ENCODE measurements around the gene SEZ6L.

Gene SEZ6L

GRCh38 chr22:26139310-26139709 is 30.0 kb upstream of the SEZ6L start:
- no peak overlapping the region for H3K4me2 ChIP-seq (ENCODE audit: insufficient read depth, low read length, poor library complexity, severe bottlenecking)
- H3K4ac ChIP-seq (ENCODE audit: low read length), result no peak overlapping the region
- H3K9ac ChIP-seq (ENCODE audit: low read depth, low read length, poor library complexity), result no peak overlapping the region
- H3K4me1 ChIP-seq (ENCODE audit: control insufficient read depth in 2 of 2, insufficient read depth in 1 of 2, low read depth in 1 of 2, low read length in 2 of 2), result peaks cover 0 to 3% of the 10 kb centered on the region in 2 donors
- no peak overlapping the region for H3K4me3 ChIP-seq (ENCODE audit: low read length in 2 of 2)
- H4K8ac ChIP-seq (ENCODE audit: low read depth, low read length), result no peak overlapping the region
- no peak overlapping the region for H2BK120ac ChIP-seq (ENCODE audit: low read depth, low read length)
- no peak overlapping the region for H2BK15ac ChIP-seq (ENCODE audit: low read length)
- no peak overlapping the region for H3K23ac ChIP-seq (ENCODE audit: low read depth, low read length, poor library complexity)
- no peak overlapping the region for H3K14ac ChIP-seq (ENCODE audit: low read length)
- H4K91ac ChIP-seq (ENCODE audit: low read depth, low read length, poor library complexity), result no peak overlapping the region
- H3K9me3 ChIP-seq (replicated peaks in 1 of 2; ENCODE audit: control insufficient read depth in 2 of 2, insufficient read depth in 1 of 2, low read depth in 1 of 2, low read length in 2 of 2), result no peaks in the 10 kb centered on the region
- DNase-seq (ENCODE audit: low spot score), result no peak
- no peak overlapping the region for H3K27ac ChIP-seq (replicated peaks; ENCODE audit: low read length)
- no peak overlapping the region for H2AK5ac ChIP-seq (ENCODE audit: low read depth, low read length)
- peaks cover 0 to 2% of the 10 kb centered on the region in 2 donors for H3K36me3 ChIP-seq (replicated peaks in 1 of 2; ENCODE audit: control insufficient read depth in 2 of 2, insufficient read depth in 2 of 2, low read length in 2 of 2)
- no peak overlapping the region for H2AFZ ChIP-seq (ENCODE audit: low read length)
- WGBS, 2 donors (ENCODE audit: extremely low coverage in 2 of 2, insufficient read length in 2 of 2, insufficient replicate concordance in 1 of 2), result no CpG with 5 or more reads among the region's 4 CpGs
- no peak overlapping the region for H2BK5ac ChIP-seq (ENCODE audit: low read length)
- no peak overlapping the region for H3K18ac ChIP-seq (ENCODE audit: low read length)
- H3K27me3 ChIP-seq (ENCODE audit: control insufficient read depth in 3 of 3, insufficient read depth in 3 of 3, low read depth in 1 of 3, low read length in 3 of 3), result no peaks in the 10 kb centered on the region
- peaks cover 3% of the 10 kb centered on the region for H3K79me1 ChIP-seq (ENCODE audit: low read depth, low read length)
- H2BK12ac ChIP-seq (ENCODE audit: low read length), result no peak overlapping the region

- no peak overlapping the region for H3K4ac ChIP-seq (ENCODE audit: low read length)
- no peaks in the 10 kb centered on the region for H3K9me3 ChIP-seq (replicated peaks in 1 of 2; ENCODE audit: control insufficient read depth in 2 of 2, insufficient read depth in 1 of 2, low read depth in 1 of 2, low read length in 2 of 2)
- H2AK5ac ChIP-seq (ENCODE audit: low read depth, low read length), result no peak overlapping the region
- H2BK12ac ChIP-seq (ENCODE audit: low read length), result no peak overlapping the region
- H4K91ac ChIP-seq (ENCODE audit: low read depth, low read length, poor library complexity), result no peak overlapping the region
- H3K36me3 ChIP-seq (replicated peaks in 1 of 2; ENCODE audit: control insufficient read depth in 2 of 2, insufficient read depth in 2 of 2, low read length in 2 of 2), result no peaks in the 10 kb centered on the region
- H2BK15ac ChIP-seq (ENCODE audit: low read length), result no peak overlapping the region
- no peaks in the 10 kb centered on the region for H3K27me3 ChIP-seq (ENCODE audit: control insufficient read depth in 3 of 3, insufficient read depth in 3 of 3, low read depth in 1 of 3, low read length in 3 of 3)
- H3K9ac ChIP-seq (ENCODE audit: low read depth, low read length, poor library complexity), result no peak overlapping the region
- no peak overlapping the region for H3K23ac ChIP-seq (ENCODE audit: low read depth, low read length, poor library complexity)
- H3K14ac ChIP-seq (ENCODE audit: low read length), result no peak overlapping the region
- WGBS, 2 donors (ENCODE audit: extremely low coverage in 2 of 2, insufficient read length in 2 of 2, insufficient replicate concordance in 1 of 2), result no CpG with 5 or more reads among the region's 4 CpGs
- no peak overlapping the region for H2BK120ac ChIP-seq (ENCODE audit: low read depth, low read length)
- DNase-seq (ENCODE audit: low spot score), result no peak
- H3K27ac ChIP-seq (replicated peaks; ENCODE audit: low read length), result no peak overlapping the region
- H3K4me1 ChIP-seq (ENCODE audit: control insufficient read depth in 2 of 2, insufficient read depth in 1 of 2, low read depth in 1 of 2, low read length in 2 of 2), result peaks cover 0 to 2% of the 10 kb centered on the region in 2 donors
- H3K79me1 ChIP-seq (ENCODE audit: low read depth, low read length), result no peaks in the 10 kb centered on the region
- no peak overlapping the region for H2AFZ ChIP-seq (ENCODE audit: low read length)
- no peak overlapping the region for H3K4me3 ChIP-seq (ENCODE audit: low read length in 2 of 2)
- no peak overlapping the region for H3K4me2 ChIP-seq (ENCODE audit: insufficient read depth, low read length, poor library complexity, severe bottlenecking)
- H2BK5ac ChIP-seq (ENCODE audit: low read length), result no peak overlapping the region
- no peak overlapping the region for H3K18ac ChIP-seq (ENCODE audit: low read length)
- no peak overlapping the region for H4K8ac ChIP-seq (ENCODE audit: low read depth, low read length)
Observed at GRCh38 chr22:26141831-26142230, 27.4 kb upstream of the SEZ6L start.

GRCh38 chr22:26143806-26144325 is 25.4 kb upstream of the SEZ6L start:
- Histone ChIP-seq H2BK15ac (ENCODE audit: low read length) (no peak overlapping the region), H2BK5ac (ENCODE audit: low read length) (no peak overlapping the region), H3K4me1 (ENCODE audit: control insufficient read depth in 2 of 2, insufficient read depth in 1 of 2, low read depth in 1 of 2, low read length in 2 of 2) (peaks cover 0 to 2% of the 10 kb centered on the region in 2 donors), H3K36me3 (replicated peaks in 1 of 2; ENCODE audit: control insufficient read depth in 2 of 2, insufficient read depth in 2 of 2, low read length in 2 of 2) (no peaks in the 10 kb centered on the region), H3K23ac (ENCODE audit: low read depth, low read length, poor library complexity) (no peak overlapping the region), H3K27ac (replicated peaks; ENCODE audit: low read length) (no peak overlapping the region), H4K91ac (ENCODE audit: low read depth, low read length, poor library complexity) (no peak overlapping the region), H3K4me2 (ENCODE audit: insufficient read depth, low read length, poor library complexity, severe bottlenecking) (no peak overlapping the region), H2BK120ac (ENCODE audit: low read depth, low read length) (no peak overlapping the region), H2BK12ac (ENCODE audit: low read length) (no peak overlapping the region), H4K8ac (ENCODE audit: low read depth, low read length) (no peak overlapping the region), H3K27me3 (ENCODE audit: control insufficient read depth in 3 of 3, insufficient read depth in 3 of 3, low read depth in 1 of 3, low read length in 3 of 3) (no peaks in the 10 kb centered on the region), H3K18ac (ENCODE audit: low read length) (no peak overlapping the region), H3K9me3 (replicated peaks in 1 of 2; ENCODE audit: control insufficient read depth in 2 of 2, insufficient read depth in 1 of 2, low read depth in 1 of 2, low read length in 2 of 2) (no peaks in the 10 kb centered on the region), H3K14ac (ENCODE audit: low read length) (no peak overlapping the region), H3K79me1 (ENCODE audit: low read depth, low read length) (no peaks in the 10 kb centered on the region), H2AFZ (ENCODE audit: low read length) (no peak overlapping the region), H3K4me3 (ENCODE audit: low read length in 2 of 2) (no peak overlapping the region), H3K9ac (ENCODE audit: low read depth, low read length, poor library complexity) (no peak overlapping the region), H2AK5ac (ENCODE audit: low read depth, low read length) (no peak overlapping the region), H3K4ac (ENCODE audit: low read length) (no peak overlapping the region)
- WGBS, 2 donors (ENCODE audit: extremely low coverage in 2 of 2, insufficient read length in 2 of 2, insufficient replicate concordance in 1 of 2), result no CpG with 5 or more reads among the region's 3 CpGs
- DNase-seq (ENCODE audit: low spot score), result no peak

GRCh38 chr22:26159886-26160285 is 9.4 kb upstream of the SEZ6L start:
- H2BK5ac ChIP-seq (ENCODE audit: low read length), result no peak overlapping the region
- no peak overlapping the region for H4K91ac ChIP-seq (ENCODE audit: low read depth, low read length, poor library complexity)
- DNase-seq (ENCODE audit: low spot score), result no peak
- no peak overlapping the region for H4K8ac ChIP-seq (ENCODE audit: low read depth, low read length)
- no peak overlapping the region for H3K27ac ChIP-seq (replicated peaks; ENCODE audit: low read length)
- H3K4me2 ChIP-seq (ENCODE audit: insufficient read depth, low read length, poor library complexity, severe bottlenecking), result no peak overlapping the region
- H3K23ac ChIP-seq (ENCODE audit: low read depth, low read length, poor library complexity), result no peak overlapping the region
- no peak overlapping the region for H2BK12ac ChIP-seq (ENCODE audit: low read length)
- no peaks in the 10 kb centered on the region for H3K36me3 ChIP-seq (replicated peaks in 1 of 2; ENCODE audit: control insufficient read depth in 2 of 2, insufficient read depth in 2 of 2, low read length in 2 of 2)
- H2BK15ac ChIP-seq (ENCODE audit: low read length), result no peak overlapping the region
- H3K4ac ChIP-seq (ENCODE audit: low read length), result no peak overlapping the region
- no peak overlapping the region for H3K14ac ChIP-seq (ENCODE audit: low read length)
- H3K9ac ChIP-seq (ENCODE audit: low read depth, low read length, poor library complexity), result no peak overlapping the region
- no peak overlapping the region for H3K4me3 ChIP-seq (ENCODE audit: low read length in 2 of 2)
- H2AFZ ChIP-seq (ENCODE audit: low read length), result no peak overlapping the region
- no peak overlapping the region for H3K18ac ChIP-seq (ENCODE audit: low read length)
- no peak overlapping the region for H2BK120ac ChIP-seq (ENCODE audit: low read depth, low read length)
- H3K27me3 ChIP-seq (ENCODE audit: control insufficient read depth in 3 of 3, insufficient read depth in 3 of 3, low read depth in 1 of 3, low read length in 3 of 3), result no peaks in the 10 kb centered on the region
- H2AK5ac ChIP-seq (ENCODE audit: low read depth, low read length), result no peak overlapping the region
- no peaks in the 10 kb centered on the region for H3K79me1 ChIP-seq (ENCODE audit: low read depth, low read length)
- no peaks in the 10 kb centered on the region for H3K9me3 ChIP-seq (replicated peaks in 1 of 2; ENCODE audit: control insufficient read depth in 2 of 2, insufficient read depth in 1 of 2, low read depth in 1 of 2, low read length in 2 of 2)
- H3K4me1 ChIP-seq (ENCODE audit: control insufficient read depth in 2 of 2, insufficient read depth in 1 of 2, low read depth in 1 of 2, low read length in 2 of 2), result no peaks in the 10 kb centered on the region

Data from neuronal stem cell (in vitro differentiated cells).